HG02798 (cell line): ENCODE measurements around the gene CLEC4A.
"Not testable (repeated sequence)": the region's sequence is repeated elsewhere in the genome, so short reads cannot be mapped to it uniquely, and the experiment has no call there.

Source experiments
- ATAC-seq: cut with Tn5 transposase; IDR thresholded peaks from one replicate; pipeline ENCODE4 v1.9.1; 2021; ENCODE audit warnings: mild to moderate bottlenecking; ENCODE audit not compliant: unreplicated experiment, poor library complexity

The CLEC4A gene

GRCh38 chr12:8123124-8123912 is at the start of gene CLEC4A:
Gene CLEC4A, plus strand, starts transcription at chr12:8123617. Its CDS starts 262 bp downstream, at chr12:8123879.
- ATAC-seq = no peak

- no peak for ATAC-seq
Observed at GRCh38 chr12:8075935-8076334, 47.5 kb upstream of the CLEC4A start.

DNA sequence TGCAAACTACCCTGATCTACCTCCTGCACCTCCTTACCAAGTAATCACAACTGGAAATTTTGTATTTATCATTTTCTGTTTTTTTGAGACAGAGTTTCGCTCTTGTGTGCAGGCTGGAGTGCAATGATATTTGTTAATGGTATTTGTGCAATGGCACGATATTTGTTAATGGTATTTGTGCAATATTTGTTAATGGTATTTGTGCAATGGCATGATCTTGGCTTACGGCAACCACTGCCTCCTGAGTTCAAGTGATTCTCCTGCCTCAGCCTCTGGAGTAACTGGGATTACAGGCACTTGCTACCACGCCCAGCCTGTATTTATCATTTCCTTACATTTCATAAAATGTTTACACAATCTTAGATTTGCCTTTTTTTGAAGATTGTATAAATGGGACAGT is 47.1 kb upstream of the CLEC4A start:
- ATAC-seq = no peak

DNA sequence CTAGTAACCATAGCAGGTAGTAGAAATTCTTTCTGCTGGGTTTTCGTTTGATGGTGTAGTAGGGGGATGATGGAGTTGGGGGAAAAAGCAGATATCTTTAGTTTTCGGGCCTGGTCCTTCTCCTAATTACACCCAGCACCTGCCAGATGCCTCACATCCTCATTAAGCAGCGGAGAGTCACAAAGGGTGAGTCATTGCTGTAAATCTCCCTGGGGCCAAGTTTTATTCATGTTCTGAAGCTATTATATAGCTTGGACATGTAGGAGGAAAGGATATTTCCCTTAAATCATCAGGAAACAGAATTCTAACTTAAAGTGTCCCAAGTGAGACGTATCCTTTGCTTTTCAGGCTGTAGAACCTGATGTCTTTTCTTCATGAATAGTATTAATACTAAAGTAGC is 46.2 kb upstream of the CLEC4A start:
- ATAC-seq = no peak

GRCh38 chr12:8078398-8078797 is 45.0 kb upstream of the CLEC4A start:
- no peak for ATAC-seq

GRCh38 chr12:8078916-8079315 is 44.5 kb upstream of the CLEC4A start:
- no peak for ATAC-seq

DNA sequence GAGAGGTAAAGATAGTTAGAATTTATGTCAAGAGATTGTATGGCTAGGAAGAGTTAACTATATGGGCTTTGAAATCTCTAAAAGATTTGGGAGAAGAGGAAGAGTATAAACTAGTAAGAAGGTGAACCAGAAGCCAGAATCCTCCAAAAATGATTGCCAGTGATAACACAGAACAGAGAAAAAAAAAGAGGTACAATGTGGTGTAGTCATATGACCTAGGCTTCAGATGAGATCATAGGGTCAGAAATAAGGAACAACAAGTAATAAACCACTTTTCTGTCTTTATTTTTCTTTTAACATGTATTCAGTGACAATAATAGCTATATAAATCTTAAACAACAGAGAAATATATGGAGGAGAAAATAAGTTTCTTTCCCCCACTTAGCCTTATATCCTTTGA is 43.3 kb upstream of the CLEC4A start:
- ATAC-seq = no peak

DNA sequence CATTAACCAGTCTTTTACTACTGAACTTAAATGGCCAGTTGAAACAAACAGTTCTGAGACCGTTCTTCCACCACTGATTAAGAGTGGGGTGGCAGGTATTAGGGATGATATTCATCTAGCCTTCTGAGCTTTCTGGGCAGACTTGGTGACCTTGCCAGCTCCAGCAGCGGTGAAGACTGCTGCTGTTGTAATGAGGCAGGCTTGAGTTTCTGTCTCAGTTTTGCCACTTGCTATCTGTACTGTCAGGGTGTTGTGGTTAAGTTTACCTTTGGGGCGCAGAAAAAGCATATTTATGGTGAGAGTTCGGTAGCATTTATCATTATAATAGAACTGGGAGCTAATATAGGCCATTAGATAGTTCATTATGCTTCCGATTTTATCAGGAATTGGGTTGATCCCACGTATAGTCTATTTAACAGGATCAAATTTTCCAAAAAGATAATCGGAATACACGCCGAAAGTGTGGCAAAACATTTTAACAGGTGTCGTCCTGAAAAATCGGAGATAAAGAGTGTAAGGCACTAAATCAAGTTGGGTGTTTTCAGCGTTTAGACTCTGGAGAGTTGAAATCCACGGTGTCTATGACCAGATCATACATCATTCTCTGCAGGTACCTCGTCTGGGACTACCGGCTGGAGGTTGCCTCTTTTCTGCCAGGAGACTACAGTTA is 42.0 kb upstream of the CLEC4A start:
- no peak for ATAC-seq

GRCh38 chr12:8082808-8083100 is 40.7 kb upstream of the CLEC4A start:
- no peak for ATAC-seq

DNA sequence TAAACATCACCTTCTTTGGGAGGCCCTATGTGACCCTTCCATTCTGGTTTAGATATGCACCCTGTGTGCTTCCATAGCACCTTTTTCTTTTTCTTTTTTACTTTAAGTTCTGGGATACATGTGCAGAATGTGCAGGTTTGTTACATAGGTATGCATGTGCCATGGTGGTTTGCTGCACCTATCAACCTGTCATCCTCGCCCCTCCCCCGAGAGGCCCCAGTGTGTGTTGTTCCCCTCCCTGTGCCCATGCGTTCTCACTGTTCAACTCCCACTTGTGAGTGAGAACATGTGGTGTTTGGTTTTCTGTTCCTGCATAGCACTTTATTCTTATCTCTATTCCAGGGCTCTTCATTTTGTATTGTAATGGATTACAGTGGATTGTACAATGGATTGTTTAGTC is 39.1 kb upstream of the CLEC4A start:
- not testable (repeated sequence) for ATAC-seq

DNA sequence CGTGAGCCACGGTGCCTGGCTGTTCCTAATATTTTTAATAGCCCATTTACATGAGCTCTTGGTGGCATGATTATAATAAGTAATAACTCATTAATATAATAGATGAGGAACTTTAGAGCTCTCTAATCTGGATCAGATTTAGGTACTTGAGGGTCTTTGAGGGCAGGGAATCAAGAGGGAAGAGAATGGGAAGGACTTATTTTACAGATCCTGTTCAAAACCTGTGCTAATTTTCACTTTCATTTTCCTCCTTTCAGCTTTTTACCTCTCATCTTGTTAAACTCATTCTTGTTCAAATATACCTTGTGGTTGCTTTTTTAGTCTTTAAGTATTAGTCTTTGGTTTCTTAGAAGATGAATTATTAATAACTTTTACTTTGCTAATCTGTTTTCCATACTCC is 35.8 kb upstream of the CLEC4A start:
- ATAC-seq = no peak

- ATAC-seq = peak; percentile 74
Observed at GRCh38 chr12:8088574-8088973, 34.8 kb upstream of the CLEC4A start.

DNA sequence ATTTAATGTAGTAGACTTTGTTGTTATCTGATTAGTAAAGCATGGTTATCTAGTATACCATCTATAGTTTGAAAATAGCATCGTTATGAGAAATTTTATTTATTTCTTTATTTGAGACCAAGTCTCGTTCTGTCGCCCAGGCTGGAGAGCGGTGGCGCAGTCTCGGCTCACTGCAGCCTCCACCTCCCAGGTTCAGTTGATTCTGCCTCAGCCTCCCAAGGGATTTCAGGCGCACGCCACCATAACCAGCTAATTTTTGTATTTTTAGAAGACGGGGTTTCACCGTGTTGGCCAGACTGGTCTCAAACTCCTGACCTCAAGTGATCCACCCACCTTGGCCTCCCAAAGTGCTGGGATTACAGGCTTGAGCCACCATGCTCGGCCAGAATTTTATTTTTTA is 34.1 kb upstream of the CLEC4A start:
- not testable (repeated sequence) for ATAC-seq

GRCh38 chr12:8089716-8090115 is 33.7 kb upstream of the CLEC4A start:
- ATAC-seq = no peak

DNA sequence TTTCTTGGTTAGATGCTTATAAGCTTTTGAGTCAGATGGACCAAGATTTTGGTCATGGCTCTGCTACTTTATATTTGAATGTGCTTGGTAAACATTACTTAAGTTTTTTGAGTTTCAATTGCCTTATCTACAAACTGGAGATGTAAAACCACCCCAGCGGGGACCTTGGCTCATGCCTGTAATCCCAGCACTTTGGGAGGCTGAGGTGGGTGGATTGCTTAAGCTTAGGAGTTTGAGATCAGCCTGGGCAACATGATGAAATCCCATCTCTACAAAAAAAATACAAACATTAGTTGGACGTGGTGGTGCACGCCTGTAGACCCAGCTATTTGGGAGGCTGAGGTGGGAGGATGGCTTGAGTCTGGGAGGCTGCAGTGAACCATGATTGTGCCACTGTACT is 30.1 kb upstream of the CLEC4A start:
- no peak for ATAC-seq

- no peak for ATAC-seq
Observed at GRCh38 chr12:8096281-8096915, 27.0 kb upstream of the CLEC4A start.

GRCh38 chr12:8099235-8099634 is 24.2 kb upstream of the CLEC4A start:
- ATAC-seq = no peak

DNA sequence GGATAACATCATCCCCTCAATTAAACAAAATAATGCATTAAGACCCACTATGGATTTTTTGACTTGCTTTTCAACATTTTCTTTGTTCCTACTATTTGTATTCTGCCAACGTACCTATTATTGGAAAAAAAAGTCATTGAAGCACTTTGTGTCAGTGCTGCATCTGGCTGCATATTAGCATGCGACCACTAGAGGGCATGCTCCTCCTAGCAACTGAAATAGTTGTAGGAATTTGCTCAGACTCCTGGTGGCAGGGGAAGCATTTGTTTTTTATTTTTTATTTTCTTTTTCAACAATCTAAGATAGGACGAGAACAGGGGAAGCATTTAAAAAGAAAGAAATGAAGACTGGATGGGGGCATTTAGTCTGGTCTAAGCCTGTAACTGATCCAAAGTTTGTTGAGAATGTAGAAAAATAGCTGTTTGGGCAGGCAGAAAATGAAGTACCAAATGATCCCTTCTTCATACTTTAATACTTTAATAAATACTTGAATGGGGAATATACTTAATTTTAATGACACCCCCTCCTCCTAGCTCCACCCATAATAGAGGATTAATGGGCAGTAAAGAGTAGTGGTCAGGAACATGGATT is 14.5 kb upstream of the CLEC4A start:
- peak; percentile 55 for ATAC-seq

GRCh38 chr12:8113117-8113516 is 10.3 kb upstream of the CLEC4A start:
- not testable (repeated sequence) for ATAC-seq

GRCh38 chr12:8120072-8120713 is 3.2 kb upstream of the CLEC4A start:
- ATAC-seq = no peak

GRCh38 chr12:8127138-8127537 is 3.7 kb downstream of the CLEC4A start:
- ATAC-seq = no peak
